ENCODE measurements around the gene IQCM. TPM values are rescaled to one million over a fixed set of nuclear protein-coding genes. Genes with fewer than 3 reads are reported as not detected.
"Not testable (repeated sequence)": the region's sequence is repeated elsewhere in the genome, so short reads cannot be mapped to it uniquely, and the experiment has no call there.

Gene IQCM
- total RNA-seq, 4 donors from 2014 or later = not detected

DNA sequence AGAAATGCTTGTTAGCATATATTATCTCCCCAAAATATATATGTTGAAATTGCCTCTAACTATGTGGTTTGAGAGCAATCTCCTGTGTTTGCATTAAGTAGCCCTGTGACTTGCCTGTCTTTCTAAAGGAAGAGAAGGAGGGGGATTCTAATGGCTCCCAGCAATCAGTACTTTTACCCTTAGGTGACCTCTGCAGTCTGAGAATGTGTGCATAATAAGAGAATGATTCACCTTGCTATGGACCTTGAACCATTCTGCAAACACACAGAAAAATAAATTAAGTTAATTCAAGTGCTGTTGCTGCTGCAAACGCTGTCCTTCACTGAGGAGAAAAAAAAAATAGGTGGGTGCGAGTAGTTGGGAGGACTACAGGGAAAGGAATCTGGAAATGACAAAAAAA, 322.2 kb downstream of the IQCM start:
- H3K9me3 ChIP-seq = no peaks in the 10 kb centered on the region
- intact Hi-C loops (cut with DNase I) = no loop called here
- no peak for DNase-seq
- TF ChIP-seq POLR2A (IDR thresholded peaks at IDR 0.05) = no peak
- TF ChIP-seq, protein P1, sequence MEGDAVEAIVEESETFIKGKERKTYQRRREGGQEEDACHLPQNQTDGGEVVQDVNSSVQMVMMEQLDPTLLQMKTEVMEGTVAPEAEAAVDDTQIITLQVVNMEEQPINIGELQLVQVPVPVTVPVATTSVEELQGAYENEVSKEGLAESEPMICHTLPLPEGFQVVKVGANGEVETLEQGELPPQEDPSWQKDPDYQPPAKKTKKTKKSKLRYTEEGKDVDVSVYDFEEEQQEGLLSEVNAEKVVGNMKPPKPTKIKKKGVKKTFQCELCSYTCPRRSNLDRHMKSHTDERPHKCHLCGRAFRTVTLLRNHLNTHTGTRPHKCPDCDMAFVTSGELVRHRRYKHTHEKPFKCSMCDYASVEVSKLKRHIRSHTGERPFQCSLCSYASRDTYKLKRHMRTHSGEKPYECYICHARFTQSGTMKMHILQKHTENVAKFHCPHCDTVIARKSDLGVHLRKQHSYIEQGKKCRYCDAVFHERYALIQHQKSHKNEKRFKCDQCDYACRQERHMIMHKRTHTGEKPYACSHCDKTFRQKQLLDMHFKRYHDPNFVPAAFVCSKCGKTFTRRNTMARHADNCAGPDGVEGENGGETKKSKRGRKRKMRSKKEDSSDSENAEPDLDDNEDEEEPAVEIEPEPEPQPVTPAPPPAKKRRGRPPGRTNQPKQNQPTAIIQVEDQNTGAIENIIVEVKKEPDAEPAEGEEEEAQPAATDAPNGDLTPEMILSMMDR (IDR thresholded peaks at IDR 0.05) = no peak
- WGBS, 2 donors = 77 to 78% methylated on average over 2 of the region's 2 CpGs
- no peaks in the 10 kb centered on the region for H3K27me3 ChIP-seq
- no peaks in the 10 kb centered on the region for H3K36me3 ChIP-seq
- no peak overlapping the region for H3K27ac ChIP-seq
- no peaks in the 10 kb centered on the region for H3K4me1 ChIP-seq
- H3K4me3 ChIP-seq (replicated peaks in 1 of 3) = no peak overlapping the region

- no peak overlapping the region for H3K27ac ChIP-seq
- no peak for DNase-seq
- no peak overlapping the region for H3K4me3 ChIP-seq (replicated peaks in 1 of 3)
- no peaks in the 10 kb centered on the region for H3K36me3 ChIP-seq
- TF ChIP-seq, protein P1 (IDR thresholded peaks at IDR 0.05) = no peak
- TF ChIP-seq POLR2A (IDR thresholded peaks at IDR 0.05) = no peak
- H3K9me3 ChIP-seq = no peaks in the 10 kb centered on the region
- no peaks in the 10 kb centered on the region for H3K27me3 ChIP-seq
- no peaks in the 10 kb centered on the region for H3K4me1 ChIP-seq
- 83 to 86% methylated on average over 1 of the region's 1 CpG for WGBS, 2 donors
- intact Hi-C loops (cut with DNase I) = no loop called here
Measured at GRCh38 chr4:149489321-149489720, 326.3 kb downstream of the IQCM start.

DNA sequence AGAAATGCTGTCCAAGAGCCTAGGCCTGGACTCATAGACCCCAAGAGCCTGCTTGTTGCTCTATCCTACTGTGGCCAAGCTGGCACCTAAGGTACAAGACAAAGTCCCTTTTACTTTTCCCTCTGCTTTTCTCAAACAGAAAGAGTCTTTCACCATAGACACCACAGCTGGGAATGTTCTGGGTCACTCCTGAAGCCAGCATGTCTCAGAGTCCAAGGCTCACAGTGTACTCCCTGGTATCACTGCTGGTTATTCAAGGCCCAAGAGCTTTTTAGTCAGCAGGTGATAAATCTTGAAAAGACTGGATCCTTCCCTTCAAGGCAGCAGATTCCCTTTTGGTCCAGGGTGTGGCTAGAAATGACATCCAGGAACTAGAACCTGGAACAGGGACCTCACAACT, 328.8 kb downstream of the IQCM start:
- Histone ChIP-seq H3K36me3 (no peaks in the 10 kb centered on the region), H3K9me3 (no peaks in the 10 kb centered on the region), H3K4me1 (no peaks in the 10 kb centered on the region), H3K27ac (no peak overlapping the region), H3K27me3 (no peaks in the 10 kb centered on the region), H3K4me3 (replicated peaks in 1 of 3) (no peak overlapping the region)
- intact Hi-C loops (cut with DNase I) = no loop called here
- TF ChIP-seq, protein P1 (IDR thresholded peaks at IDR 0.05) = no peak
- TF ChIP-seq POLR2A (IDR thresholded peaks at IDR 0.05) = no peak
- DNase-seq = no peak

DNA sequence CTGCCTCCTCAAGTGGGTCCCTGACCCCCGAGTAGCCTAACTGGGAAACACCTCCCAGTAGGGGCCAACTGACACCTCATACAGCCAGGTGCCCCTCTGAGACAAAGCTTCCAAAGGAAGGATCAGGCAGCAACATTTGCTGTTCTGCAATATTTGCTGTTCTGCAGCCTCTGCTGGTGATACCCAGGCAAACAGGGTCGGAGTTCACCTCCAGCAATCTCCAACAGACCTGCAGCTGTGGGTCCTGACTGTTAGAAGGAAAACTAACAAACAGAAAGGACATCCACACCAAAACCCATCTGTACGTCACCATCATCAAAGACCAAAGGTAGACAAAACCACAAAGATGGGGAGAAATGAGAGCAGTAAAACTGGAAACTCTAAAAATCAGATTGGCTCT, 347.0 kb downstream of the IQCM start:
- WGBS, 2 donors = 87 to 95% methylated on average over 2 of the region's 3 CpGs
- H3K36me3 ChIP-seq; H3K4me3 ChIP-seq (replicated peaks in 1 of 3); intact Hi-C loops (cut with DNase I); H3K27me3 ChIP-seq; H3K4me1 ChIP-seq; H3K27ac ChIP-seq; H3K9me3 ChIP-seq; DNase-seq: not testable (repeated sequence)

GRCh38 chr4:149466446-149466845, 349.2 kb downstream of the IQCM start:
- no peaks in the 10 kb centered on the region for H3K36me3 ChIP-seq

More at GRCh38 chr4:149466446-149466845, 349.2 kb downstream of the IQCM start:
- no peak overlapping the region for H3K27ac ChIP-seq
- H3K9me3 ChIP-seq = no peaks in the 10 kb centered on the region
- intact Hi-C loops (cut with DNase I) = no loop called here
- no peaks in the 10 kb centered on the region for H3K4me1 ChIP-seq
- no peak for DNase-seq
- TF ChIP-seq POLR2A (IDR thresholded peaks at IDR 0.05) = no peak
- TF ChIP-seq, protein P1 (IDR thresholded peaks at IDR 0.05) = no peak
- H3K4me3 ChIP-seq (replicated peaks in 1 of 3) = no peak overlapping the region
- H3K27me3 ChIP-seq = no peaks in the 10 kb centered on the region
